Stimulated activated naive CD8-positive, alpha-beta T cell treated with anti-CD3 and anti-CD28 coated beads, Interleukin-15, Interleukin-2, amounts not matched to agents 100 U/mL and 50 U/mL, for 24 hours (primary cell): ENCODE results near the gene STK39.
"Not testable (repeated sequence)": the region's sequence is repeated elsewhere in the genome, so short reads cannot be mapped to it uniquely, and the experiment has no call there.

Experiments
- ATAC-seq: fragments of 150-1000 bp; cut with Tn5 transposase; one replicate; pipeline ENCODE4 v1.10.0; 2021
- DNase-seq: peaks from one replicate; pipeline ENCODE4 v3.0.0; 2021

The STK39 gene

DNA sequence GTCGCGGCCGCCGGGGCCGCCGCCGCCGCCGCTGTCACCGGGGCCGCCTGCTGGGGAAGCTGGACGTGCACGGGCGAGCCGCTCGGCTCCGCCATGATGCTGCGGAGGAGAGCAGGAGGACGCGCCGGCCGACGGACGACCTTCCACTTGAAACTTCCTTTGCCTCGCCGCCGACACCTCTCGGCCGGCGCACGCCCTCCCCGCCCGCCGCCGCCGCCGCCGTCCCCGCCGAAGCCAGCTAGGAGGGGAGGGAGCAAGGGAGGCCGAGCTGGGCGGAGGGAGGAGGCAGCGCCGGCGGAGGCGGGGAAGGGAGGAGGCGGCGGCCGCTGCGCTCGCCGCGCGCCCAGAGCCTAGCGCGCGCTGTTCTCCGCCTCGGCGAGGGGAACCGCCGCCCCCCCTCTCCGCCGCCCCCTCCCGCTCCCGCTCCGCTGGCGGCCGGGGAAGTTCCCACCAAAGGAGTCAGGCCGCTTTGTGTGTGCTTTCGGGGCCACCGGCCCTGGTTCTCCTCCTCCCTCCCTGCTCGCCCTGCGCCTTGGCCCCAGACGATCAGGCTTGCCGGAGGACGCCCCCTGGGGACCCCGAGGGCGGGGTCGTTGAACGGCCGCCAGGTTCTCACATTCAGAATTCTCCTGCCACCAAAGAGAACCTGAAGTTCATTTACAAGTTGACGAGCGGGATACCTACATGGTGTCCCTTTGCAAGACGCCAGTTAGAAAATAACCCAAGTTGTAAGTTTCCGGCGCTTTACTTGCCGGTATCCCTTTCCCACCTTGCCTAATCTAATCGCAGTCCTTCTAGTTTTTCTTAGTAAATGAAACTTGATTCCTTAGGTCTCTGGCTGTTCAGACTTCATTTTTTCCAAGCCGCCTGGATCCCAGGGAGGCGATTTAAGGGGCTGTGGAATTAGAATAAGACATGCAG, at the start of gene STK39:
Gene STK39, minus strand, starts transcription at position 255 of the 921 bp plus-strand sequence. Its CDS starts 160 bp downstream, at position 95.
- peak; percentile 80 for DNase-seq
- ATAC-seq, result peak; percentile 78

DNA sequence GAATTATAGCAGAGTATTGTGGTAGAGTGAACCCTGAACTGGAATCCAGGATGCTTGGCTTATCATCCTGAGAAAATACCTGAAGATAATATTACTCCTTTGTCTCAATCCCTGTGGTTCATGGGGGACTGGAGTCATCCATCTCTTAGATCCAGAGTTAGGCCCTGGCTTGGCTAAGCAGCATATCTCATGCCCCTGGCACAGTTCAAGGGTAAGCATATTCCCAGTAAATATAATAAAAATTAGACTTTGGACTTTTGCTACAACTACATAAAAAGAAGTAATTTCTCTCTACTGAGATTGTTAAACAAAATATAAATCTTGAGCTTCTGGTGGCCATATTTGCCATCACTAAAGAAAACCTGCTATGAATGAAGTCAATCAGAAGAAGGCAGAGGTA, 47.7 kb upstream of the STK39 start:
- no peak for ATAC-seq
- DNase-seq, result no peak

DNA sequence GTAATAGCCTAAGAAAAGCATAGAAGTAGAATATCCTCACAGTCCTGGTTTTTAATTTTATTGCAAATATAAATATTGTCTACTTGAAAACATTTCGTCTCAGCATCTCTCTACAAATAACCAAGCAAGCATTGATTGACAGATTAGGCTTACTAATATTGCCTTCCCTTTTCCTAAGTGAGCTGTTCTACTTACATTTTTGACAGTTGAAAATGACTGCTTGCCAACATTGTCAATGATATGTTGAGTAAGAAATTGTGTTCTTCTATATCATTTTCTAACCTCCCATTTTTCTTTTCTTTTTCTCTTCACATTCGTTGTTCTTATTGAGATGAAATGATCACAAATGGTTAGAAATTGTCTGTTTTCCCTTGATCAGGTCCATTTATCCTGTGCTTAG, 47.0 kb upstream of the STK39 start:
- DNase-seq, result no peak
- ATAC-seq, result no peak

DNA sequence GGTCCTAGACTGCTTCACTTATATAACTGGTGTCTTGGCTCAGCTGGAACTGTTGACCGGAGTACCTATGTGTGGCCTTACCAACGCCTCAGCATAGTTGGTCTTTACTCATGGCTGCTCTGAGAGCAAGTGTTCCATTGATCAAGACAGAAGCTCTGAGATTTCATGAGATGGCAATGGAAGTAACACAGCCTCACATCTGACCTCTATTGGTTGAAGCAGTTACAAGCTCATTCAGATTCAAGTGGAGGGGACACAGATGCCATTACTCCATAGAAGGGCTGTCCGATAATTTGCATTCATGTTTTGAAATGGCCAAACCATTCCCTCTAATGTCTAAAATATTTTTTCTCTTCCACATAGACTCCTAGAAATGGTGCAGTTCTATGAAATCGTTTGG, 46.4 kb upstream of the STK39 start:
- DNase-seq, result no peak

DNA sequence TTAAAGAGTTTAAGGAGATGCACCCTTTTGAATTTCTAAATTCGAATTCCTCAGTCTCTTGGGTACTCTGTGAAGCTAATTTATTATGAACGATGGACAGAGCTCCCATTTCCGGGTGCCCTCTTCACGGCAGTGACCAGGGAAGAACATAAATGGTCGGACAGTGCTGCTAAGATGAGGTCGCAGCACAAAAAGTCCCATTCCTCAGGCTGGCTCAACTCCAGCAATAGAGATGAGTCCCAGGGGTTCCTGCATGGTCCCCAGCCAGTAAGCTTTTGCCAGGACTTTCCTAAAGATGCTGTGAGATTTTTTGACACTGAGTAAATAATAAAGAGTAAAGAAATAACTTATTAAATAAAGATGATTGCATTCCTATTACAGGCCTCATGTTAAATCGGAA, 43.0 kb upstream of the STK39 start:
- DNase-seq (no peak), ATAC-seq (no peak)

More for the DNA sequence above, 46.4 kb upstream of the STK39 start:
- no peak for ATAC-seq

DNA sequence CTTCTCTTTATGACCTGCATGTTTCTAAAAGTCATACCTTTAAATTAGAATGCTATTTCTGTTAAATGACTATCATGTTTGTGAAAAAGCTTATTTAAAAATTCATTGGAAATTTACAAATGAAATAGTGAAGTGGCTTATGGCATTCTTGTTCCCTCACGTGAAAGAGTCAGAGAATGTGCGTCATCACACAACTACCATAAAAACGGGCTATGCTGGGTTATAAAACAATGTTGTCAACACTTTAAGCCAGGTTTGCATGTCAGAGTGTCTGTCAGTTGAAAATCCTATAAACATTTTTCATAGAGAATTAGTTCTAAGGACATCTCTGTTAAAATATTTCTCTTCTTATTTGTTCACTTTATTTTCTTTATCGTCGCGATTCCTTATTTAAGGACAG, 42.5 kb upstream of the STK39 start:
- DNase-seq (no peak), ATAC-seq (no peak)

DNA sequence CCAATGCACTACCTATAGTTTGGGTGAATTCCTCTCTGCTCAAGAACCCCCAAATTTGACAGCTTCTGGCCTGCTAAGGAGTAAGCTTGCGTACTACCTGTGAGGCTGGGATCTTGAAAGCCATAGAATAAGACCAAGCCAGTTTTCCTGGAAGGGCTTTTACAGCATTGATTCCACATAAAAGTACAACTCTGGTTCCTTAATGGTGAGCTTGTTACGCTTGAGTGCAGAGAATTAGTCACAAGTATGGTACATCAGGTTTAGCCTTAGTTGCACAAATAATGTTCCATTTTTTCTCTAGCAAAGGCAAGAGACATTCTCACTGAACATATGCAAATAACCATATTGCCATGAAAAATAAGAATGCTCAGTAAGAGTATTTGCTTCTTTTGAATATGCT, 39.1 kb upstream of the STK39 start:
- ATAC-seq, result no peak
- DNase-seq, result no peak

DNA sequence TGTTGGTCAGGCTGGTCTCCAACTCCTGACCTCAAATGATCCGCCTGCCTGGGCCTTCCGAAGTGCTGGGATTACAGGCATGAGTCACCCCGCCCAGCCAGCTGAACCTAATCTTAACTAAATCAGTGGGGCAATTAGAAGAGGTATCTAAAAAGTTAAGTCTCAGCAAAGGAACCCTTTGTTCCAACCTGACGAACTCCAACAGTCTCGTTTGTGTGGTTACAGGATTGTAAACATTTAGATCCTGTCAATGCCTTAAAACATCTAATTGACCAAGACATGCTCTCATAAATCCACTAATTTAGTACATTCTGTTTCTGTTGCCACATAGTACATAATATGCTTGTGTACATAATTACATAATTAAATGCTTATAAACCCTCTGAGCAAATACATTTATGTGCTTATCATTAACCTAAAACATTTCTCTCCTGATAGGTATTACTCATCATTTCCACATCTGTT, 31.1 kb upstream of the STK39 start:
- DNase-seq, result no peak
- no peak for ATAC-seq

DNA sequence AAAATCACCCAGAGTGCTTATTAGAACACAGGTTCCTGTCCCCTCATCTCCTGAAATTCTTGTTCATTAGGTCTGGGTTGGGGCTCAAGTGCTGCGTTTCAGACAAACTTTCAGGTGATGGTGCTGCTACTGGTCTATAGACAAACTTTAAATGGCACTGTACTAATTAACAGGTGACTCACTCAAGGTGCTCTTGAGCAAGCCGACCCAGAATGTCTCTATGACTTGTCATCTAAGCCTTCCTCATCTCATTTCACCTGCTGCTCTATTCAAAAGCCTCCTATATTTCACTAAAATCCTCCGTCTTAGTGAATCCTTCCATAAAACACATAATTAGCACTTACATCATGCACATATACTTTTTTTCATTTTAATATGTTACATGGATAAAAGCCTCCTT, 29.9 kb upstream of the STK39 start:
- ATAC-seq (no peak), DNase-seq (no peak)

DNA sequence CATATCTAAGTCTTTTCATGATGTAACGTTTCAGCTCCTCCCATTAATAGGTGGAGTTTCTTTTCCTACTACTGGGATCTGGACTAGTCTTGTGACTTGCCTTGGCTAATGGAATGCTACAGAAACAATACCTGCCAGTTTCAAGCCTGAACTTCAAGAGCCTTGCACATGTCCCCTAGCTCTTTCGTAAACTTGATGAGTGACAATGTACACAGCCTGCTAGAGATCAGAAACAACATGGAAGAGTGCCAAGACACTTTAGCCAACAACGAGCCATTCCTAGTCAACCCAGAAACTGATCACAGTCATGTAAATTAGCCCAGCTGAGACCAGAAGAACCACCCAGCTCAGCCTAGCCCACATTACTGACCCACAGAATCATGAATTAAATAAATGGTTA, 24.8 kb upstream of the STK39 start:
- ATAC-seq, result no peak
- no peak for DNase-seq

DNA sequence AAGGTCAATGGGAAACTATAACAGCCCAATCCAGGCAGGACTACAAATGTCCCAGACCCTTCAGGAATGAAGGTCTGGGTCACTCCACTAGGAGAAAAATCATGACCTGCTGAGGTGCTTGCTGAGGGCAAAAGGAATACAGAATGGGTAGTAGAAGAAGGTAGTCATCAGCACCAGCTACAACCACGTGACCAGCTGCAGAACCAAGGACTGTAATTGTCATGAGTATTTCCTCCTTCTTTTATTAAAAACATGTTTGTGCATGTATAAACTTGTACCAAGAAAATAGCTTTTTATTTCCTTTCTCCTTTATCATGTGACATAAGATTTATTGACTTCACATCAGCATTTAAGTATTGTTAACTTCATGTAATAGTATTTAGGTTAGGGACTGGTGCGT, 15.5 kb upstream of the STK39 start:
- not testable (repeated sequence) for DNase-seq, ATAC-seq

DNA sequence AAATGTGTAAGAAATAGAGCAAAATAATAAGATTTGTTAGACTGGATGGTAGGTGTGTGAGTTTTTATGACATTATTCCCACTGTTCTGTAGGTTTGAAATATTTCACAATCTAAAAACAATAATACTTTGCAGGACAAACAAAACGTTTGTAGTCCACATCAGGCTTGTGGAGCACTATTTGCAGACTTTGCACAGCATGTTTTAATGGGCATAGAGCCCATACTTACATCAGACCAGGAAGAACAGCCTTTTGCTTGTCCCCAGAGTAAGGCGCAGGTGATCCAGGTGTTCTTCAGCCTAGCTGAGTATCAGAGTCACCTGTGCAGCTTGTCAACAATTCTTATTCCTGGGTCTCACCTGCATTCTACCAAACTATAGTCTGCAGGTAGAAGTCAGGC, 9.1 kb upstream of the STK39 start:
- no peak for DNase-seq

DNA sequence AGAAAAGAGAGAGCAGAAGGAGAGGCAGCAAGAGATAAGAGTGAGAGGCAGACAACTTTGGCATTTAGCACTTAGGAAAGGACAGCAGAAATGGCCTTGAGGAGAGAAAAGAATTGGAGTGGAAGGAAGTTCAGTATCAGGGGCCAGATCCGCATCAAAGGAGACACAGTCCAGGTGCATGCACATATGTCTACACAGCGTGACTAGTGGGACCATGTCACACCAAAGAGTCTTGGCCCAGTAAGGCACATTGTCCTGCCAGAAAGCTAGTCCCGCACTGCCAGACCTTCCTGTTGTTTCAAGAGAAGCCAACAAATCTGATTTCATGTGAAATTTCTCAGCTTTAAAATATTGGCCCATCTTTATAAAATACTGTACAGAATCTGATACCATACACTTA, 8.5 kb upstream of the STK39 start:
- no peak for DNase-seq
- no peak for ATAC-seq

More for the DNA sequence above, 9.1 kb upstream of the STK39 start:
- no peak for ATAC-seq

DNA sequence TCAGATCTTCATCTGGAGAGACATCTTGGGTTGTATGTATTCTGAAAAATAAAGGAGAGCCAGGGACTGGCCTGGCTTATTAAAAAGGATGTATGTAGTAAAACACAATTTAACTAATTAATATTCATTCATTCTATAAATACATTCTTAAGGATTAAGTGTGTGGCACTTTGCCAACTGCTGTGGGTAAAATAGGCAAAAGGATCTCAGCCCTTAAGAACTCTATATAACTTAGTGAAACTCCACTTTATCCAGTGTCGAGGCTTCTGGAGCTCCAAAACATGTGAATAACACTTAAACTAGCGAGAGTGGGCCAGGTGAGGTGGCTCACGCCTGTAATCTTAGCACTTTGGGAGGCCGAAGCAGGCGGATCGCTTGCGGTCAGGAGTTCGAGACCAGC, 7.7 kb upstream of the STK39 start:
- no peak for DNase-seq

DNA sequence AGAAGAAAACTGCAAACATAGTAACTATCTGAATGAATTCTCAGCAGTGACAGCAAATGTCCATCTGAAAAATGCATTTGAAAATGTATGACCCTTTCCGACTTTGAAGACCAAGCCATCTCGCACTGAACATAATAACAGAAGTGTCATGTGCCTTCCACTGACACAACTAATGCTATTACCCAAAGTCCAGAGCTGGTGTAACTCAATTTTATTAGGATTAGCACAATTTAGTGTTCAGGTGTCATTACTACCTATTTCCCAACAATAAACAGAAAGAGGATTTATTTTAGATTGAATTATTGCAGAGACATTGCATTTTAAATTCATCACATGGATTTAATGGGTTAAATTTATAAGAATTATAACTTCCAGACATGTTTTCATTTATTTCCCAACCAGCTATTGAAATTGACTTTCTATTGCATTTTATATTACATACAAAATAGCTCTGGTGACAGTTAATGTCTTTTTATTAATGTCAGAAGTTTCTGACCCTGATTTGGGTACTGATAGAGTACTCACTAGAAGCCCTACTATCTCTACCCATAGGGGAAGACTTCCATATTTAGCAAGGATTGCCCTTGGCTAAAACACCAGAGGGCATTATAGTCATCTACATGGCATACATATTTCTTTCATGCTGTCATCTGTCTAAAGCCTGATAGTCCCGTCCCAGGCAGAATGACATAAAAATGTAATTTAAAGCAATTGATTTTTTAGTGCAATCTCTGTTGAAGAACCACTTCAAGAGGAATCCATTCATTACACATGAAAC, 7.0 kb upstream of the STK39 start:
- no peak for DNase-seq
- no peak for ATAC-seq

More for the DNA sequence above, 7.7 kb upstream of the STK39 start:
- ATAC-seq, result no peak

DNA sequence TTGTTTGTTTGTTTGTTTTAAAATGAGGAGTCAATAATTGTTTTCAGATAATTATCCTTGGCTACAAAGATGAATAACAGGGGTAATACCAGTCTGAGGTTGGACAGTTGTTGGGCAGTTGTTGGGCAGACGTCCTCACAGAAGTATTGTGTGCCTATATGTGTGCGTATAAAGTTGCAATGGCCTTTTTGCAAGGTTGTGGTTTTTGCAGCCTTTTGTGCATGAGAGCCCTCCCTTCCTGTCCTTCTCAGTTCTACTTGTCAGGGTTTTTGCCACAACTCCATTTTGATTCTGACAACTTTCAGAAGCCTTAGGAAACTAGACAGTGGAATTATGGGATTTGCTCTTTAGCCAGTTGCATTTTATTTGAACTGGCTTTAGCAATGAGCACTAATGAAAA, 6.0 kb upstream of the STK39 start:
- no peak for ATAC-seq

DNA sequence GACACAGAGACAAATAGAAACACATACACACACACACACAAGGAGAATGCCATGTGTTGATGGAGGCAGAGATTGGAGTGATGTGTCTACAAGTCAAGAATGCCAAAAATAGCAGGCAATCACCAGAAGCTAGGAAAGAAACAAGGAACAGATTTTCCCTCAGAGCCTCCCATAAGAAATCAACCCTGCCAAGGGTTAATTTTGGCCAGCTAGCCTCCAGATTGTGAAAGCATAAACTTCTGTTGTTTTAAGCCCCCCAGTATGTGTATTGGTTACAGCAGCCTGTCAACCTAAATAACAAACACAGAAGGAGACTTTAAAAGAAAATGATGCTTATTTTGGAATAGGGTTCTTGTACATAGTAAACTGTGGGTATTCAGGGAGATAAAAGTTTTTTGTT, 5.6 kb upstream of the STK39 start:
- ATAC-seq (no peak), DNase-seq (no peak)

More for the DNA sequence above, 6.0 kb upstream of the STK39 start:
- DNase-seq, result no peak

DNA sequence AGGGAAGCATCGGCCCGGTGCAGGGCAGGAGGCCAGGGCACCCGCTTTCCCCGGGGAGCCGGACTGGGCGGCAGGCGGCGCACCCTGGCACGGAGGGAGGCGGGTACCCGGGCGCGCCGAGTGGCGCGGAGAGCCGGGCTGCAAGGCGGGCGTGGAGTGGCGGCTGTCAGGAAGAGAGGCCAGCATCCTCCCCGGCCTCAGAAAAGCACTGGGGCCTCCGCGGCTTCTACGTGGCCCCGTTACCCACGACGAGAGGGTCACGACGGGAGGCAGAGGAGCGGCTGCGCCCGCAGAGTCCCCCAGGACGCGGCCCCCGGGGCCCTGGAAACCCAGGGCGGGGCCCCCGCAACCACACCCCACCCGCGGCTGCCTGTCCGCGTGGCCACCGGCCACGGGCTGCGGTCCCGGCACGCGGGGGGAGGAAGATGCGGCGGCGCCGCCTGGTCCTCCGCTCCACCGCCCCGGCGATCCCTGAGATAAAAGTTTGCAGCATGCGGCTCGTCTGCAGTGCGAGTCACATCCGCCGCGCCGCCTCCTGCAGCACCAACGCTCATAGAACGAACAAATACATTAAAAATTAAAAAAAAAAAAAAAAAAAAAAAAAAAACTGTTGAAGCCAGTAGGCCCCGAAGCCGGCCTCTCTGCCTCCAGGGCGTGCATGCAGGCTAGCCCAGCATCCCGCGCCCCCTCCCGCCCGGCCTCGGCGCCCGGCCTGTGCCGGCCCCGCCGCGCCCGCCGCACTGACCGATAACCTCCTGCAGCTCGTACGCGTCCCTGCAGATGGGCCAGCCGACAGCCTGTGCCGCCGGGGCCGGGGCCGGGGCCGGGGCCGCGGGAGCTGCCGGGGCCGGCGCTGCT, 683 bp downstream of the STK39 start:
- ATAC-seq, result peak; percentile 56
- peak; percentile 75 for DNase-seq

DNA sequence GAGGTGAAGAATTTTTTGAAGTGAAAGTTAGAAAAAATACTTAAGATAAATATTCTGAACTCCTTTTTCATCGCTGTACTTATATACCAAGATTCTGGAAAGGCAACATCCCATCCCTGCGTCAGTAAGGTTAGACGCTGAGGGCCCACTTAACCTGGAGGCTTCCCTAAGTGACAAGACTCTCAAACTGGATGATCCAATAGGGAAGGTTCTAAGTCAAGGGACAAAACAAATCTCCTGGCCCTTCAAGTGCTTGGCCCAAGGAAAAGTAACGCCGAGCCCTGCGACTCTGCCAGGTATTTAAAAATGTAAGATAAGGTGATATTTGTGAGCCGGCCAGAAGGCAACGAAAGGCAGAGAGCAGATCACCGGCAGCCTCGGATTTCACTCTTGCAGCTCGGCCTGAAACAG, 1.3 kb downstream of the STK39 start:
- no peak for DNase-seq
- ATAC-seq, result no peak

DNA sequence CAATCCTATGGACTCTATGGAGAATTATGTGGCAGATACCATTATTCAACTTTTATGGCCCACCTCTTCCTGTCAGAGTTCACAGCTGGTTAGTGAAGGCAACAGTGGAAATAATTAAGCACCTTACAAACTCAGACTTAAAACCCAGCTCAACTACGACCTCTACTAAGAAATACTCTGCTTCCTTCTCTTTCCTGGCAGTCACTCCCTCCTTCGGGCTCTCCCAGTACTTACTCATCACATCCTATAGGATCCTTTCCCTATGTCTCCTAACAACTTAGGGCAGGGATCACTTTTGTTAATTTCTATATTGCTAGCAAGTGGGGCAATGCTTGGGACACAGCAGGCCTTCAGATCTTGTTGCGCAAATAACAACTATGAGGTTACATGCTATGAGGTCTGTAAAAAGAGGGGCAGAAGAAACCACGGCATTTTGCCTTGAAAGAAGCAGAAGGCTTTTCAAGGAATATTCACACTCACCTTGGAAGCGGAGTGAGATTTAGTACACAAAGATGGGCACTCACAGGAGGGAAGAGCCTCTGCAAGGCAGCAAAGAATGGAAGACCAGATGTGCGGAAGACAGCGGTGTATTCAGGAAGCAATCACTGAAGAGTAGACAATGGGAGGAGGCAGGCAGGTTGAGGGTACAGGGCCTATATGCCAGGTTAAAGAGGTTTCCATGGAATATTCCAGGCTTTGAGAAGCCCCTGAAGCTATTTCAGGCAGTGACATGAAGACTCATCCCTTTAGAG, 2.1 kb downstream of the STK39 start:
- no peak for ATAC-seq
- DNase-seq, result no peak

DNA sequence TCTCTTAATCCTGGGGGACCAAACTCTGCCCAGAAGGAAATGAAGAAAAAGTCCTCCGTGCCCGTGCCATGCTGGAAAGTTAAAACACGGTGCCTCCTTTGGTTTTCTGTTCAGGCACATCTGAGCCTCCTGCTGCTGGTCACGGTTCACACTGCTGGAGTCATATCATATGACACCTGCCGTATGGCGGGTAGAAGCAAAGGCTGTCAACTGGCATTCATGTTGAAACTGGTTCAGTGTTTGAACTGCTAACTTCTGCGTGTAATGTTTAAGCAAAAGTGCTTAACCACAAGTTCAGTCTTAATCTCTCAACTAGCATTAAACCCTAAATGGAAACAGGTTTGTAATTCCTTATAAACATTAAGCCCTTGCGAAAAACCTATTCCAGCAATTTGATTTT, 3.1 kb downstream of the STK39 start:
- ATAC-seq (peak; percentile 24), DNase-seq (peak; percentile 38)
